Measurements from ENCODE around the gene FAM20C.

- TF ChIP-seq BRCA1 (IDR thresholded peaks at IDR 0.05; ENCODE audit: low read depth, low read length): no peak
- no peak for TF ChIP-seq SRF (IDR thresholded peaks at IDR 0.05; ENCODE audit: low read depth, low read length)
- no peak for TF ChIP-seq TAF1 (IDR thresholded peaks at IDR 0.05; ENCODE audit: low read depth, low read length)
- no peak for TF ChIP-seq CEBPB (IDR thresholded peaks at IDR 0.05; ENCODE audit: low read depth, low read length)
- TF ChIP-seq, protein P1, sequence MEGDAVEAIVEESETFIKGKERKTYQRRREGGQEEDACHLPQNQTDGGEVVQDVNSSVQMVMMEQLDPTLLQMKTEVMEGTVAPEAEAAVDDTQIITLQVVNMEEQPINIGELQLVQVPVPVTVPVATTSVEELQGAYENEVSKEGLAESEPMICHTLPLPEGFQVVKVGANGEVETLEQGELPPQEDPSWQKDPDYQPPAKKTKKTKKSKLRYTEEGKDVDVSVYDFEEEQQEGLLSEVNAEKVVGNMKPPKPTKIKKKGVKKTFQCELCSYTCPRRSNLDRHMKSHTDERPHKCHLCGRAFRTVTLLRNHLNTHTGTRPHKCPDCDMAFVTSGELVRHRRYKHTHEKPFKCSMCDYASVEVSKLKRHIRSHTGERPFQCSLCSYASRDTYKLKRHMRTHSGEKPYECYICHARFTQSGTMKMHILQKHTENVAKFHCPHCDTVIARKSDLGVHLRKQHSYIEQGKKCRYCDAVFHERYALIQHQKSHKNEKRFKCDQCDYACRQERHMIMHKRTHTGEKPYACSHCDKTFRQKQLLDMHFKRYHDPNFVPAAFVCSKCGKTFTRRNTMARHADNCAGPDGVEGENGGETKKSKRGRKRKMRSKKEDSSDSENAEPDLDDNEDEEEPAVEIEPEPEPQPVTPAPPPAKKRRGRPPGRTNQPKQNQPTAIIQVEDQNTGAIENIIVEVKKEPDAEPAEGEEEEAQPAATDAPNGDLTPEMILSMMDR (IDR thresholded peaks at IDR 0.05; ENCODE audit: control extremely low read depth in 1 of 3, insufficient read depth in 1 of 3, low read depth in 1 of 3, low read length in 3 of 3): no peak
- TF ChIP-seq USF2 (IDR thresholded peaks at IDR 0.05; ENCODE audit: low read length): no peak
- no peak for TF ChIP-seq SUZ12 (IDR thresholded peaks at IDR 0.05; ENCODE audit: low read length)
- TF ChIP-seq YY1 (IDR thresholded peaks at IDR 0.05; ENCODE audit: low read depth, low read length): no peak
These were observed 55.3 kb downstream of the FAM20C start for GRCh38 chr7:247636-248035.
